GM19372 (cell line): ENCODE data around the gene MAP3K7CL.

Experiments
- ATAC-seq: cut with Tn5 transposase; IDR thresholded peaks from one replicate; pipeline ENCODE4 v1.9.1; 2021; ENCODE audit warnings: mild to moderate bottlenecking, low read depth, moderate library complexity; ENCODE audit not compliant: unreplicated experiment

The MAP3K7CL gene

DNA sequence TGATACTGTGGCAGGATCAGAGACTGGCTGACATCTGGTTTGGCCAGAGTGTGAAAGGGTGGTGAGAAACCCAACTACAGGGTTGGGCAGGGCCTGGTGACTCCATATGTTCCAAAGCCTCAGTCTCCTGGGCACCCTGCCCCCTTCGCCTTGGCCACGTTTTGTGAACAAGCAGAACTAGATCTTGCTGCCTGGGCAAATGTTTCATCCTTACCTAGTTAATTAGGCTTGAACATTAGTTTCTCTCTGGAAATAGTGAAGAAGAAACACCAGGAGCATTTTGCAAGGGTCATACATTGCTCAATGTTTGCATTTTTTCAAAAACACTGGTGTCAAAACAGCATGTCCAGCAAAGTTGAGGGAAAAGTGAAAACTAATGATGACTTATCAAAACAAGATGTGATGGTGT, 60.5 kb downstream of the MAP3K7CL start:
- no peak for ATAC-seq

DNA sequence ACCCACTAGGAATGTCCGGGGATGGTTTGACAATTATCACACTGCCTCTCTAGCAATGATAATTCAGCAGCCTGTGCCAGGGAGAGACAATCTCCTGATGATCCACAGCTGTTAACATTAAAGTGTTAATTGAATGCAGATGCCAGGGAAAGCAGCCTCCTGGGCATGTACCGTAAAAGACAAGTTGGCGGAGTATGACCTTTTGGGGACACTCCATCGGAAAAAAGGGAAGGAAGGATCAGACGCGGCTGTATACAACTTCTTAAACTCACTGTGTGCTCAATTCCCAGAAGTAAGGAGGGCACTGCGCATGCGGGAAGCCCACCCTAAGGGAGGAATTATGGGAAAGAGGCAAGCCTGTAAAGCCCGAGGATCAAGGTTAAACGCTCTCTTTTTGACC, 62.6 kb downstream of the MAP3K7CL start:
- no peak for ATAC-seq

DNA sequence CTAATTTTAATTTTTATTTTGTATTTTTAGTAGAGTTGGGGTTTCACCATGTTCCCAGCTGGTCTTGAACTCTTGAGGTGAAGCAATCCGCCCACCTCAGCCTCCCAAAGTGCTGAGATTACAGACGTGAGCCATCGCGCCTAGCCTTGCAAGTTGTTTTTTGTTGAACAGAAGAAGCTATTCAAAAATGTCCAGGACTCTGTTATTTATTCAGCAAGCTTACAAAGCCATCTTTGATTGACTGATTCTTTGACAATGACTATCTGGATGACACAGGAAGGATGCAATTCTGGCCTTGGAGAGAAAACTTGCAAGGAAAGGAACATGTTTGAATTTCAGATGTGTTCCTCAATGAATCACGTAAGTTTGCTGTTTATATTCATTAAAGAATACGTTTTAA, 63.5 kb downstream of the MAP3K7CL start:
- no peak for ATAC-seq

DNA sequence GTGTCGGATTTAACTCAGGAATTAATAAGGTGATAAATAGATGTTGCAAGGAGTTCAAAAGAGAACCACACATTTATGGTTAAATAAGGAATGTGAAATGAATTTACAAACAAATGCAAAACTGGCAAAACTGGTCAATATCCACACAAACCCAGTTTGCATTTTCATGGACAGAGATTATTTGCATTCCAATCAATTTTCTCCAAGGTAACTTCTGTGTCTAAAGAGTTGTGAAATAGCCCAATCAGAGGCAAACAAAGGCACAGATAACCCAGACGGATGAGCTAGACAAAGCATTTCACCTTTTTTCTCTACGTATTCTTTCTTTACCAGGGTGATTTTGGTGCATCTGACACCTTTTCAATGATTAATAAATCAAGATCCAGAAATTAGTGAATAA, 63.9 kb downstream of the MAP3K7CL start:
- ATAC-seq: no peak

DNA sequence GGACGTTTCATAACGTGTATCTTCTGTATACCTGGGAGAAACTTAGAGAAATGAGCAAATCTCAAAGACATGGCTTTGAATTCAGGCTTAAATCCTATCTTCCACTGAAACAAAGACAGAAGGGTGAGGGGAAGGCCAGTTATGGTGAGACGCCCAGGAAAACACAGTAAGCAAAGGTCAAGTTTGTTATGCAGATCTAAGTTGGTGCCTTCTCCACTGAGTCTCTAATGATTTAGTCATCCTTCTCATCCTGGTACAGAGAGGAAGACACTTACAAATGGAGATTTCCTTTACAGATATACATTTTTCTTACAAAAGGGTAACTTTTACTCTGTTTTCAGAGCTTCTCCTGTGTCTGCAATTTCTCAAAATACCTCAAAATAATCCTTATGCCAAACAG, 64.4 kb downstream of the MAP3K7CL start:
- no peak for ATAC-seq

DNA sequence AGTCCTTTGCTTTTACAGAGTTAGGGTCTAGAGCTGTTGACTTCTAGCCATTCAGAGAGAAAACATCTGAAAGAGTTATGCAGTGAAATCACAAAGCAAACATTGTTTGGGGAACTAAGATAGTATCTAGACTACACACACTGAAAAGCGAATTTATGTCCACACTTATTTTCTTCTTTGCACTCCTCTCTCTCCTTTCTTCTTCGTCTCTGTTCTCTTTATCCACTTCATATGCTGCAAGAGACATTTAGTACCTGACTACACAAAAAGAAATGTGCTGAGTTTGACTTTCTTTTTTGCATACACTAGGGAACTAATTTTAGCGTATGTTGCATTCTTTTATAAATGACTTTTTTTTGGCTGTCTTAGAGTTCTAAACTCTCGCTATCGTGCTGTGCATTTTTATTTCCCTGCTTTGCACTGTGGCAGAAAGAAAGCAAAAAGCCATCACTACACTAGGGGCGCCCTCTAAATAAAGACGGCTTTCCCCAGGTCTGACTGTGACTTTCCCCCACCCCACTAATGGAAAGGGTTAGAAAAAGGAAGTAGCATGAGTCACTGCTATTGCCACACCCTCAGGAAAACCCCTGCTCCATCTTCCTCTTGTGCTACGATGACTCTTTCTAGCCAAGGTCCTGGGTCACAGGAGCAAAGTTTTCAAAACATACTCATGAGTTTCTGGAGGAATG, 65.7 kb downstream of the MAP3K7CL start:
- peak; percentile 95 for ATAC-seq

DNA sequence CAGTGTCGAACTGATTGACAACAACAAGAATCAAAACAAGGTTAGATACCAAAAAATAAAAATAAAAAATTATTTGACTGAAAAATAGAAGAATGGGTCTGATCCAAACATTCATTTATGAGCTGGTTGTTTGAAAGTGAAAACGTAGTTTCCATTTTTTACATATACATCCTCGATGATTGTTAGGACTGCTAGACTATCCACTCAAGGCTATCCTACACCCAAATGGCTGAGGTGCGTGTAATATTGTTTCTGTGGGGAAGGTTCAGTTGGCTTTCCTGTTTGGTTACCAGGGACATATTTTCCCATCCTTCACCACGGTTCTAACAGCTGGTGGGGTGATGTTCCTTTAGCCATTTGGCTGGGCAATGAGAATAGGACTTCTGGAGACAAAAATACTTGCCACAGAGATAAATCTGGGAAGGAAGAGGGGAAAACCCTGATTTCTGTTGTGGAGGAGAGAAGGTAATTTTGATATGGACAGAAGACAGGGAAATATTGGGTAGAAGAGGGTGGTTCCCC, 66.3 kb downstream of the MAP3K7CL start:
- ATAC-seq: peak; percentile 15

DNA sequence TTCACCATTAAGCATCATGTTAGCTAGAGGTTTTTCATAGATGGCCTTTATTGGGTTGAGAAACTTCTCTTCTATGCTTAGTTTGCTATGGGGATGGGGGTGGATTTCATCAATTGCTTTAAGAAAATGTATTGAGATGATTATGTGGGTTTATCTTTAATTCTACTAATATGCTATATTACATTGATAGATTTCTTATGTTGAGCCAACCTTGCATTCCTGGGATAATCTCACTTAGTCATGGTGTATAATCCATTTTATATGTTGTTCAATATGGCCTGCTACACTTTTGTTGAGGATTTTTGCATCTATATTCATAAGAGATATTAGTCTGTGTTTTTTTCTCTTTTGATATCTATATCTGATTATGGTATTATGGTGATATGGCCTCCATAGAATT, 70.7 kb downstream of the MAP3K7CL start:
- no peak for ATAC-seq

DNA sequence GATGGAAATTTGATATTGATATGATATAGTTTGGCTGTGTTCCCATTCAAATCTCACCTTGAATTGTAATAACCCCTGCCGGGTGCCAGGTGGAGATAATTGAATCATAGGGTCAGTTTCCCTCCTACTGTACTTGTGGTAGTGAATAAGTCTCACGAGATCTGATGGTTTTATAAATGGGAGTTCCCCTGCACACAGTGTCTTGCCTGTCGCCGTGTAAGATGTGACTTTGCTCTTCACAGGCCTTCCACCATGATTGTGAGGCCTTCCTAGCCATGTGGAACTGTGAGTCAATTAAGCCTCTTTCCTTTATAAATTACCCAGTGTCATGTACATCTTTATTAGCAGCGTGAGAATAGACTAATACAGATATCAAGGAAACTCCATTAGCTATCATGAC, 74.6 kb downstream of the MAP3K7CL start:
- ATAC-seq: no peak

DNA sequence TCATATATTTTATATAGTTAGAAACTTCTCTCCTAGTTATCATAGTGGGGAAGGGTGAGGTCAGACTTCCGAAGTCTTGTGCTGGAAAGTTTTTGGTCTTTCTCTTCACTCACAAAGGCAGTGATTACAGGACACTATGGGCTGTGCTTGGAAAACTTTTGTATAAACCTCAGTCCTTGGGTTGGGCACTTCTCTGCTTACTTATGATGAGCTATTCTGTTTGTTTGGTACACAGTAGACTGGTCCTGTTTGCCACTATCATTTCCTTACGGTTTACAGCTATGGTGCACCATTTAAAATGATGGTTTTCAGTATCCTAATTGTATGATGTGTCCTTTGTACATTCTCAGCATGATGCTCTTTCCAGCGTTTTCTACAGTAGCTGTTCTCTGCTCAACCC, 75.5 kb downstream of the MAP3K7CL start:
- ATAC-seq: no peak

DNA sequence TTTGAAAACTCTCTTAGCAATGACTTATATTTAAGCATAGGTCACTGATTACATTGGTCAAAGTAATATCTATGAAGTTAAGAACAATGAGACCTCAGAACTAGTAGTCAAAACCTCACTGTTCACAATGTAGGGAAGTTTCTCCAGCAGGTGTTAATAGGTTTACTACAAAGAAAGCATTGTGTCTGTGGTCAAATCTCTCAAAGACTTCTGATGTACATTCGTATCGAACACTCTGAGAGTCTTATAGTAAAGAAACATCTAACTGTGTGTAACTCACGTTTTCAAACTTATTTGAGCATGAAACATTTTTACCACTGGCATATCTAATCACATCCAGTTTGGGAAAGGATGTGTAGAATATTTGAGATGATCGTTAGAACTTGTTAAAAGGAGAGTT, 76.0 kb downstream of the MAP3K7CL start:
- no peak for ATAC-seq

DNA sequence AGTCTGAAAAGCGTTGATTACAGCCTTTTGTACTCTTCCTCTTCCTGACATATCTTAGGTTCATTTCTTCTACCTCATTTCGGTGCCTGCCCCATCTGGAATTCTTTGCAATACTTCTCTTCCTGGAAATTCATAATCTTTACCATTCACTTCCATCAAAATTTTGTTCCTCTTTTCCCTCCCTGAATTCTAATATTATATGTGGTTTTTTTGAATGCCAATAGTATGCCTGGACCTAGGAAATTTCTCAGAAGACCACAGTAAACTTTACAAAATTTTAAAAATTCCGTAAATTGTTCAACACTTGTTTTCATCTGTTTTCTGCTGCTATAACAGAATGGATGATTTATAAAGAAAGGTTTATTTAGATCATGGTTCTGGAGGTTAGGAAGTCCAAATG, 76.8 kb downstream of the MAP3K7CL start:
- no peak for ATAC-seq

DNA sequence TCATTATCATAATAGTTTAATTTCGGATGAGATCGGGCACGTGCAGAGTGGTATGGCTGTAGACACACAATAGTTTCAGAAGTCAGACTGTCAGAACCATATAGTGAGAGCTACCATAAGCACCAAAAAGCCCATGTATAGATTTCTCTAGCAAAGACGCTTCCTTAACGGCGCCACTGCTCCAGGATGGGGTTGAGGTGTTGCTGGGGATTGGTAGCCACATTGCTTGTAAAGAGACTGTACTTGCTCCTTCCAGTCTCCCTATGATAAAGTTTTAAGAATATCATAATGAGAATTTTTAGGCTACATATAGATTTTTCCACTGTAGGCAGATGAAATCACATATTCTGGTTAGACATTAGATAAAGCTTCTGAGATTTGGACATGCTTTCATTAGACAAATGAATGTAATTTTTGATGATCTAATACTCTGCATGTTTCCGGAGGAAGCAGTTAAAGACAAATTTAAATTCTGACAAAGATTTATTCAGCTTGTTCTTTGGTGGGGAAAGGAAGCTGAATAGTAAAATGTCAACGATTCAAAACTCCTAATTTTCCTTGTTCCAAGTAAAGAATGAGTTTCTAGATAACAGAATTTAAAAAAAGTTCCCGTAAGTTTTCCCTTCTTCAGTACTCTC, 77.7 kb downstream of the MAP3K7CL start:
- ATAC-seq: no peak

DNA sequence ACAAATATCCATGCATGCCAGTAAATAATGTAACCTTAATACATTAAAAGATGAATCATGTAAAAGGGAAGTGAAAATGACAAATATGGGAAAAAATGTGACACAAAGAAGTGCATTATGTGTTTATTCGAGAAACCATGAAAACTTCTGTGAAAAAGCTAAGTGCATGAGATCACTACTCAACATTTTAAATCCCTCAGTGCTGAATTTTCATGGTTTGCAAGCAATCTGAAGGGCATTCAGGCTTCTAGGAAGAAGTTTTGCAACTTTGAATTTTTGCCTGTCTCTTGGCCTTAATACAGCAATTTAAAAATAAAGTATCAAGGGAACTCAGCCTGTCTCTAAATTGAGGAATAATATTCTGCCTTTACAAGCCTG, 78.2 kb downstream of the MAP3K7CL start:
- no peak for ATAC-seq

DNA sequence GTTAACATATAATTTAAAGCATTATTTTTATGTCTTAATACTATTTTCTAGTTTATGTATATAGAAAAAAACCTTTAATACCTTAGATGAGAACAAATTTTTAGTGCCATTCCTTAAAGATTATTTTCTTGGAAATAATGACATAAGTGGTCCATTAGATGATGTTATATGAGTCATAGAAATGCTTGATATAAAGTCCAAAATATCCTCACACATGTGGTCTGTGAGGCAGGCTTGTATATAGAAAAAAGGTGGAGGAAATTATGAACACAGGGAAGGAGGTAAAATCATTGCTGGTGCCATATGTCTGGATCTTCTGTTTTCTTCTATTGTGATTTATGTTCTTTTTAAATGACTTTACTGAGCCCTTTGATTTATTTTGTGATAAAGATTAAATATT, 79.3 kb downstream of the MAP3K7CL start:
- no peak for ATAC-seq

DNA sequence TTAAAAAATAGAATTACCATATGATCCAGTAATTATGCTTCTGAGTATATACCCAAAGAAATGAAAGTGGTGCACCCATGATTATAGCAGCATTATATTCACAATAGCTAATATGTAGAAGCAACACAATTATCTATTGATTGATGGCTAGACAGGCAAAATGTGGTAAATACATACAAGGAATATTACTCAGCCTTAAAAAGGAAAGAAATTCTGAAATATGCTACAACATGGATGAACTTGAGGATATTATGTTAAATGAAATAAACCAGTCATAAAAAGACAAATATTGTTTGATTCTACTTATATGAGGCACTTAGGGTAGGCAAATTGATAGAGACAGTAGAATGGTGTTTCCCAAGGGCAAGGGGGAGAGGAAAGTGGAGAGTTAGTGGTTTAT, 80.8 kb downstream of the MAP3K7CL start:
- ATAC-seq: no peak

DNA sequence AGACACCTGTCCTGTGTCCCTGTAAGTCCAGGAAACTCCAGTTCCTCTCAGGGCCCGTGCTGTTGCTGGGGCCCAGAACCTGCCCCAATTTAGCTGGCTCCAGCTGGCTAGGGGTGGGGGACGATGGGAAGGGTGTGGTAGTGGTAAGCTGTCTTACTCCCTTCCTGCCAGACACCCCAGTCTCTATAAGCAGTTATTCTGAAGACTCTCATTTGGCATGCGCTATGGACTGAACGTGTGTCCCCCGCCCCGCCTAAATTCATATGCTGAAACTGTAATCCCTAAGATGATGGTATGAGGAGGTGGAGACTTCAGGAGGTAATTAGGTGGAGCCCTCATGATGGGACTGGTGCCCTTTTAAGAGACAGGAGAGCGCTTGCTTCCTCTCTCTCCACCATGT, 82.0 kb downstream of the MAP3K7CL start:
- no peak for ATAC-seq

DNA sequence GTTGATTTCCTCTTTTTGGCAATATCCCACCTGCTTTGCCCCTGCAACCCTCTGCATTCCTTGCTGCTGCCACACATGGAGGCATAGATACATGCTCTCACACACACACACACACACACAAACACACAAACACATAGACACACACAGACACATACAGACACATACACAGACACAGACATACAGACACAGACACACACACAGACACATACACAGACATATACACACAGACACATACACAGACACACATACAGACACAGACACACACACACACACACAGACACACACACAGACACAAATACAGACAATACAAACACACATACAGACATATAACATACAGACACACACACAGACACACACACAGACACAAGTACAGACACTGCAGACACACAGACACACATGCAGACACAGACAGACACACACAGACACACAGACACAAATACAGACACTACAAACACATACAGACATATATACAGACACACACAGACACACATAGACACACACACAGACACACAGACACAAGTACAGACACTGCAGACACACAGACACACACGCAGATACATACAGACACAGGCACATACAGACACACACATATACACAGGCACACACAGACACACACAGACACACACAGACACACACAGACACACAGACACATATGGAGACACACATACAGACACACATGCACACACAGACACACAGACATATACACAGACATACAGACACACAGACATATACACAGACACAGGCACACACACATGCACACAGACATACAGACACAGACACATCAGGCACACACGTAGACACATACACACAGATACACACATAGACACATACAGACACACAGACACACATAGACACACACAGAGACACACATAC, 83.3 kb downstream of the MAP3K7CL start:
- ATAC-seq: no peak

DNA sequence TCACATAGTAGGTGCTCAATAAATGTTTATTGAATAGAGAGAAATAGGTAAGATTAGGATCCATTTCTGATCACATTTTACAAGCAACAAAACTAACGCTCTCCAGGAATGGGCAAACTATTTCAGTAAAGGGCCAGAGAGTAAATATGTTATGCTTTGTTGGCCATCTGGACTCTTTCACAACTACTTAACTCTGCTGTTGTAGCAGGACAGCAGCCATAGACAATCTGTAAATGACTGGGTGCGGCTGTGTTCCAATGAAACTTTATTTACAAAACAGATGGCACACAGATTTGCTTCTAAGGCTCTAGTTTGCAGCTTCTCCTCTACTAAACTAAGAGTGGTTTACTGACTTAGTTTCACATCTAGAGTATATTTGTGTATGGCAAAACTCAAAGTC, 85.3 kb downstream of the MAP3K7CL start:
- no peak for ATAC-seq

DNA sequence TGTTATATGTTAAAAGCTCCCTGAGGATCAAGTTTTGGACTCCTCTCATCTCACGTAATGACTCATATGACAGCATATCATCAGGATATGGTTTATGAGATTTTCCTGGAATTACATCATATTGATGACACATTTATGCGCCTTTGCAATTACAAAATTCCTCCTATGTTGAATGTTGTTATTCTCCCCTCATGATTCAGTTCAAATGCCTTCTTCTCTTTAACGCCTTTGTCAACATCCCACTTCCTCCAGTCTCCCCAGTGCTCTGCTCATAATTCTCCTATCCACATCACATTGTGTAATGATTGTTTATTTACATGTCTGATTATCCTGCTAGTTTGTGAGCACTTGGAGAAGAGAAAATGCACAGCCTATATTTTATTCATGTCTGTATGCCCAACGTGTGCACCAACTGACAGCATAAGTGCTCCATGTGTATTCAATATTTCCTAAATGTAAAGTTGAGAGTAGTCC, 87.4 kb downstream of the MAP3K7CL start:
- no peak for ATAC-seq

DNA sequence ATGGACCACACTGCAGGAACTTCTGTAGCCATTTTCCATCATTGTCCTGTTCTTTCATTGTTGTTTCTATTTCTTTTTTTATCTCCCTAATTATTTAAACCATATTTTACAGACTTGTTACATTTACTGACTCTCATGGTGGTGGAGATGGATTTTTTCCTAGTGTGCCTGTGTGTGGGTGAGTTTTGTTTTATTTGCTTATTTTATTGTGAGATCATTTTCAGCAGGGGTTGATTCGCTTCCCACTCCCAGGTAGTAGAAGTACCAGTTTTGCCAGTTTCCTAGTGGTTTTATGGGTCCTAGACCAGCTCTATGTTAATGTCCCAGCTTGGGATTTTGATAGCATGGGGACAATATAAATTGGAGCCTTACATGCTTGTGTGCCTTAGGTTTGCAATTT, 88.3 kb downstream of the MAP3K7CL start:
- ATAC-seq: no peak
